Measurements from ENCODE around the gene C11orf97. TPM values are rescaled to one million over a fixed set of nuclear protein-coding genes. Genes with fewer than 3 reads are reported as not detected.

Gene C11orf97
- total RNA-seq, 1 donor from 2014 or later, result not detected

DNA sequence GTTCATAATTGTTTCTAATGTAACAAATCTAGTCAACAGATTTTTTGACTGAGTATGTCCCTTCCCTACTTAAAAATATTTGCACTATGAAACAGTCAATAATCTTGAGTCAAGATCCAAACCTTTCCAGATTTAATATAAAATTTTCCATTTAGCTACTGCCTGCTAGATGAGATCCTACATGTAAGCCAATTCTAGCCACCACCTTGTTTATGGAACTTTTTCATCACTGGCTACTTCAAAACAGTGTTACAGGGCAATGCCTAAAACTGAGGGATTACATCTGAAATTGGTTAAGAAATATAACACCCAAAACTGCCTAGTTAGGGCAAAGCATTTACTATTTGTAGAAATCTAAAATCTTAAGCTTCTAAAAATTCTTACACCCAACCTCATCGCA is 20.9 kb downstream of the C11orf97 start:
- Mint-ChIP-seq H3K4me1 (no peaks in the 10 kb centered on the region), H3K9me3 (no peaks in the 10 kb centered on the region), H3K27ac (no peak overlapping the region), H3K4me3 (no peak overlapping the region), H3K27me3 (peaks cover 29% of the 10 kb centered on the region), H3K36me3 (ENCODE audit: low read depth) (no peaks in the 10 kb centered on the region)
- ATAC-seq (ENCODE audit: low read depth) (no peak), DNase-seq (no peak)
- ChIA-PET POLR2A (no interaction called here), CTCF (no interaction called here)
- intact Hi-C loops (cut with micrococcal nuclease), result no loop called here
- TF ChIP-seq, protein P1, sequence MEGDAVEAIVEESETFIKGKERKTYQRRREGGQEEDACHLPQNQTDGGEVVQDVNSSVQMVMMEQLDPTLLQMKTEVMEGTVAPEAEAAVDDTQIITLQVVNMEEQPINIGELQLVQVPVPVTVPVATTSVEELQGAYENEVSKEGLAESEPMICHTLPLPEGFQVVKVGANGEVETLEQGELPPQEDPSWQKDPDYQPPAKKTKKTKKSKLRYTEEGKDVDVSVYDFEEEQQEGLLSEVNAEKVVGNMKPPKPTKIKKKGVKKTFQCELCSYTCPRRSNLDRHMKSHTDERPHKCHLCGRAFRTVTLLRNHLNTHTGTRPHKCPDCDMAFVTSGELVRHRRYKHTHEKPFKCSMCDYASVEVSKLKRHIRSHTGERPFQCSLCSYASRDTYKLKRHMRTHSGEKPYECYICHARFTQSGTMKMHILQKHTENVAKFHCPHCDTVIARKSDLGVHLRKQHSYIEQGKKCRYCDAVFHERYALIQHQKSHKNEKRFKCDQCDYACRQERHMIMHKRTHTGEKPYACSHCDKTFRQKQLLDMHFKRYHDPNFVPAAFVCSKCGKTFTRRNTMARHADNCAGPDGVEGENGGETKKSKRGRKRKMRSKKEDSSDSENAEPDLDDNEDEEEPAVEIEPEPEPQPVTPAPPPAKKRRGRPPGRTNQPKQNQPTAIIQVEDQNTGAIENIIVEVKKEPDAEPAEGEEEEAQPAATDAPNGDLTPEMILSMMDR (IDR thresholded peaks at IDR 0.05), result no peak

GRCh38 chr11:94533696-94534630 is 21.7 kb downstream of the C11orf97 start:
- Mint-ChIP-seq H3K27ac (no peak overlapping the region), H3K9me3 (no peaks in the 10 kb centered on the region), H3K4me3 (no peak overlapping the region), H3K36me3 (ENCODE audit: low read depth) (no peaks in the 10 kb centered on the region), H3K27me3 (peaks cover 23% of the 10 kb centered on the region), H3K4me1 (no peaks in the 10 kb centered on the region)
- POLR2A ChIA-PET, result interaction anchor here (0.6 kb wide), 1 partner anchor 41 kb away, joined by 4 read pairs; no protein-coding TSS in a partner anchor
- intact Hi-C loops (cut with micrococcal nuclease), result no loop called here
- ATAC-seq (ENCODE audit: low read depth) (no peak), DNase-seq (no peak)
- CTCF ChIA-PET, result no interaction called here
- TF ChIP-seq, protein P1 (IDR thresholded peaks at IDR 0.05), result no peak

DNA sequence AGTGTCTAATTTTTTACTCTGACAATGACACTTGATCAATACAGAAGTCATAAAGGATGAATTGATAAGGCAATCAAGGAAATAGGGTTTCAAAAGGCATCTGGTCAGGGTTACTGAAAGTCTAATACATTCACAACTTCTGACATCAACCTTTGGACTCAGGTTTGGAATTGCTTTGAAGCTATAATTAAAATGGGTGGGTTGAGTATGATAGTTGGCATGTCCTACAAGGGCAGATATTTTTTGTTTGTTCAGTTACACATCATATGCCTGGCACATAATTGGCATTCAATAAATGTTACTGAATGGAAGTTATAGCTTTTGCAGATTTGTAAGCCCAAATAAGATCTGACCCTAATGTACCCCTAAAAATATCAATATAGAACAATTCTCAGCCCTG is 24.1 kb downstream of the C11orf97 start:
- Mint-ChIP-seq H3K36me3 (ENCODE audit: low read depth) (no peaks in the 10 kb centered on the region), H3K4me3 (no peak overlapping the region), H3K27me3 (peaks cover 17% of the 10 kb centered on the region), H3K9me3 (no peaks in the 10 kb centered on the region), H3K27ac (no peak overlapping the region), H3K4me1 (no peaks in the 10 kb centered on the region)
- CTCF ChIA-PET, result no interaction called here
- intact Hi-C loops (cut with micrococcal nuclease), result no loop called here
- DNase-seq, result no peak
- no peak for ATAC-seq (ENCODE audit: low read depth)
- TF ChIP-seq, protein P1 (IDR thresholded peaks at IDR 0.05), result no peak
- POLR2A ChIA-PET, result no interaction called here

DNA sequence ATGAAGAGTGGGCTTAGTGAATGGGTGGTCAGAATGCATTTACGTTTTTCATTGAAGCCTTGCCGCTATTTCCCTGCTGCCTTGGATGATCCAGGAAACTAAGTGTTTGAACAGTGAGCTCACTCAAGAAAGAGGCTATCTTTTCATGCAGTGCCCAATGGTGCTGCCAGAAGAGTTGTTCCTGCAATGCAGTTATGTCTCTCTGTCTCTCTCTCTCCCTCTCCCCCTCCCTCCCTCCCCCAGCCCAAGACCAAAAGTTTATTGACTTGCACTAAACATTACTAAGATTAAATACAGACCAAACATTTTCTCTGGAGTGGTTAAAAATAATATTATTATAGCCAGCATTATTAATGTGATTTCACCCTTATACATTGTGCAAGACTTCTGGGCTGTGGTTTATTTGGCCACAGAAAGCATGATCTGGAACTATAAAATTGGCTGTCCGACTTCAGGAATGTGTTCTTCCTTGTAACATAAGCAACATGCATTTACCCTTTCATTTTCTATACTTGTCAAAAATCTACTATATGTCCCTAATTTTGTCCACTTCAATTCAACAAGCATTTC is 24.9 kb downstream of the C11orf97 start:
- TF ChIP-seq, protein P1 (IDR thresholded peaks at IDR 0.05), result no peak
- Mint-ChIP-seq H3K36me3 (ENCODE audit: low read depth) (no peaks in the 10 kb centered on the region), H3K27me3 (peaks cover 20% of the 10 kb centered on the region), H3K27ac (no peak overlapping the region), H3K4me1 (no peaks in the 10 kb centered on the region), H3K9me3 (no peaks in the 10 kb centered on the region), H3K4me3 (no peak overlapping the region)
- ATAC-seq (ENCODE audit: low read depth) (no peak), DNase-seq (no peak)
- ChIA-PET POLR2A (no interaction called here), CTCF (no interaction called here)
- intact Hi-C loops (cut with micrococcal nuclease), result no loop called here

- DNase-seq, result no peak
- no peak for ATAC-seq (ENCODE audit: low read depth)
- Mint-ChIP-seq H3K36me3 (ENCODE audit: low read depth) (peaks cover 2% of the 10 kb centered on the region), H3K4me3 (no peak overlapping the region), H3K27me3 (peaks cover 16% of the 10 kb centered on the region), H3K4me1 (peaks cover 11% of the 10 kb centered on the region), H3K9me3 (no peaks in the 10 kb centered on the region), H3K27ac (no peak overlapping the region)
- intact Hi-C loops (cut with micrococcal nuclease), result no loop called here
- ChIA-PET POLR2A (no interaction called here), CTCF (no interaction called here)
- TF ChIP-seq, protein P1 (IDR thresholded peaks at IDR 0.05), result no peak
These were observed 27.2 kb downstream of the C11orf97 start for GRCh38 chr11:94539420-94539819.
